Dedifferentiated amniotic fluid mesenchymal stem cell (primary cell): ENCODE results near the gene TPM3.
"Not testable (repeated sequence)": the region's sequence is repeated elsewhere in the genome, so short reads cannot be mapped to it uniquely, and the experiment has no call there.

Experiments used
- DNase-seq: peaks from one replicate; pipeline ENCODE4 v3.0.0-alpha.2; 2016; ENCODE audit errors: extremely low spot score

TPM3 gene

GRCh38 chr1:154167461-154167860 is 24.4 kb downstream of the TPM3 start:
- DNase-seq, result no peak

- no peak for DNase-seq
Observed at GRCh38 chr1:154166207-154166606, 25.7 kb downstream of the TPM3 start.

GRCh38 chr1:154159554-154159953 is 32.3 kb downstream of the TPM3 start:
- peak; percentile 2 for DNase-seq

GRCh38 chr1:154158307-154159125 is 33.4 kb downstream of the TPM3 start:
- DNase-seq, result no peak

GRCh38 chr1:154157520-154158306 is 34.2 kb downstream of the TPM3 start:
- DNase-seq, result peak; percentile 10

- DNase-seq, result peak; percentile 17
Observed at GRCh38 chr1:154155251-154155650, 36.6 kb downstream of the TPM3 start.

GRCh38 chr1:154154534-154155191 is 37.2 kb downstream of the TPM3 start, which contains the start of gene NUP210L:
NUP210L (minus strand) TSS chr1:154155073.
- DNase-seq, result no peak

GRCh38 chr1:154154053-154154452 is 37.8 kb downstream of the TPM3 start:
- DNase-seq, result no peak

GRCh38 chr1:154151311-154151710 is 40.6 kb downstream of the TPM3 start:
- no peak for DNase-seq

GRCh38 chr1:154148807-154149206 is 43.1 kb downstream of the TPM3 start:
- no peak for DNase-seq

- not testable (repeated sequence) for DNase-seq
Observed at GRCh38 chr1:154147505-154147904, 44.4 kb downstream of the TPM3 start.

- no peak for DNase-seq
Observed at GRCh38 chr1:154145986-154146385, 45.9 kb downstream of the TPM3 start.

GRCh38 chr1:154142358-154142757 is 49.5 kb downstream of the TPM3 start:
- DNase-seq, result no peak

GRCh38 chr1:154141240-154141639 is 50.7 kb downstream of the TPM3 start:
- no peak for DNase-seq

GRCh38 chr1:154137888-154138287 is 54.0 kb downstream of the TPM3 start:
- no peak for DNase-seq

- no peak for DNase-seq
Observed at GRCh38 chr1:154133256-154133655, 58.6 kb downstream of the TPM3 start.

GRCh38 chr1:154129391-154129970 is 62.4 kb downstream of the TPM3 start:
- DNase-seq, result no peak

- DNase-seq, result not testable (repeated sequence)
Observed at GRCh38 chr1:154123205-154123604, 68.7 kb downstream of the TPM3 start.

- no peak for DNase-seq
Observed at GRCh38 chr1:154117642-154118041, 74.3 kb downstream of the TPM3 start.

- DNase-seq, result no peak
Observed at GRCh38 chr1:154115180-154115579, 76.7 kb downstream of the TPM3 start.
